COR-L47 (cell line): Measurements from ENCODE around the gene MSI2.

ENCODE experiments used
- DNase-seq: peaks from one replicate; lab custom pipeline; 2025; lab: John Stamatoyannopoulos, UW

The MSI2 gene

GRCh38 chr17:57541049-57541448, 284.7 kb downstream of the MSI2 start:
- no peak for DNase-seq

GRCh38 chr17:57541472-57542394, 285.4 kb downstream of the MSI2 start:
- no peak for DNase-seq

GRCh38 chr17:57542510-57542909, 286.2 kb downstream of the MSI2 start:
- no peak for DNase-seq

GRCh38 chr17:57543230-57543629, 286.9 kb downstream of the MSI2 start:
- no peak for DNase-seq

- DNase-seq: no peak
These were observed 288.1 kb downstream of the MSI2 start for GRCh38 chr17:57544401-57544800.

GRCh38 chr17:57544834-57545463, 288.6 kb downstream of the MSI2 start:
- peak; percentile 42 for DNase-seq

GRCh38 chr17:57545731-57546342, 289.5 kb downstream of the MSI2 start:
- peak; percentile 13 for DNase-seq

GRCh38 chr17:57548421-57549410, 292.4 kb downstream of the MSI2 start:
- no peak for DNase-seq

GRCh38 chr17:57549468-57549867, 293.1 kb downstream of the MSI2 start:
- no peak for DNase-seq

- no peak for DNase-seq
These were observed 293.7 kb downstream of the MSI2 start for GRCh38 chr17:57550016-57550415.

GRCh38 chr17:57550668-57551315, 294.5 kb downstream of the MSI2 start:
- DNase-seq: no peak

- DNase-seq: no peak
These were observed 295.2 kb downstream of the MSI2 start for GRCh38 chr17:57551321-57552079.

- no peak for DNase-seq
These were observed 295.8 kb downstream of the MSI2 start for GRCh38 chr17:57552114-57552624.

- DNase-seq: no peak
These were observed 297.2 kb downstream of the MSI2 start for GRCh38 chr17:57553526-57553925.

- no peak for DNase-seq
These were observed 297.9 kb downstream of the MSI2 start for GRCh38 chr17:57553991-57554825.

- no peak for DNase-seq
These were observed 298.7 kb downstream of the MSI2 start for GRCh38 chr17:57554826-57555635.

- DNase-seq: no peak
These were observed 299.4 kb downstream of the MSI2 start for GRCh38 chr17:57555636-57556175.

- DNase-seq: no peak
These were observed 300.0 kb downstream of the MSI2 start for GRCh38 chr17:57556320-57556719.
